OCI-LY7 (cell line): ENCODE data around the gene DMXL1.

ENCODE experiments used
- EZH2phosphoT487 ChIP-seq: fragments of 200-600 bp; sonication (generic); IDR thresholded peaks from 2 replicates; pipeline ENCODE4 v1.6.1; 2018; ENCODE audit warnings: low read depth, borderline replicate concordance, mild to moderate bottlenecking, mixed run types, antibody characterized with exemption, low read length, moderate library complexity, mixed read lengths
- TF ChIP-seq, protein P1 (sequence below): fragments of 200-600 bp; sonication (generic); conservative IDR thresholded peaks from 2 replicates; pipeline ENCODE4 v1.5.1; 2014; ENCODE audit warnings: mild to moderate bottlenecking, antibody characterized with exemption, low read length, moderate library complexity, mixed read lengths

DNA sequence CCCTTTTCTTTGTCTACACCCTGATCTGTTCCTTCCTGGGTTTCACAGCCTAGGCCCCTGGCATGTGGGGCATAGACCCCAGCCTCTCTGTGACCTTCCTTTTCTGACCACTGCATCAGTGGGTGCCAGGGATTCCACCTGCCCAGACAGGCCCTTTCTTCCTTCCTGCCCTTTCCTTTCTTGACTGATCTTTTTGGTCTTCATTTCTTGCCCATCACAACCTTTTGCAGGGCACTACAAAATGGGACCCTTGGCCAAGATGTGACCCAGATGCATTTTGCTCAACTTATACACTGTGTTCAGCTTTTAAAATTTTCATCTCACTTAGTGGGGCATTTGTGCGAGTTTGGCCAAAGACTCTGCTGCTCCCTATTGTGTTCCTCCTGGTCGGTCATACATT, 211.7 kb downstream of the DMXL1 start:
- TF ChIP-seq, protein P1, sequence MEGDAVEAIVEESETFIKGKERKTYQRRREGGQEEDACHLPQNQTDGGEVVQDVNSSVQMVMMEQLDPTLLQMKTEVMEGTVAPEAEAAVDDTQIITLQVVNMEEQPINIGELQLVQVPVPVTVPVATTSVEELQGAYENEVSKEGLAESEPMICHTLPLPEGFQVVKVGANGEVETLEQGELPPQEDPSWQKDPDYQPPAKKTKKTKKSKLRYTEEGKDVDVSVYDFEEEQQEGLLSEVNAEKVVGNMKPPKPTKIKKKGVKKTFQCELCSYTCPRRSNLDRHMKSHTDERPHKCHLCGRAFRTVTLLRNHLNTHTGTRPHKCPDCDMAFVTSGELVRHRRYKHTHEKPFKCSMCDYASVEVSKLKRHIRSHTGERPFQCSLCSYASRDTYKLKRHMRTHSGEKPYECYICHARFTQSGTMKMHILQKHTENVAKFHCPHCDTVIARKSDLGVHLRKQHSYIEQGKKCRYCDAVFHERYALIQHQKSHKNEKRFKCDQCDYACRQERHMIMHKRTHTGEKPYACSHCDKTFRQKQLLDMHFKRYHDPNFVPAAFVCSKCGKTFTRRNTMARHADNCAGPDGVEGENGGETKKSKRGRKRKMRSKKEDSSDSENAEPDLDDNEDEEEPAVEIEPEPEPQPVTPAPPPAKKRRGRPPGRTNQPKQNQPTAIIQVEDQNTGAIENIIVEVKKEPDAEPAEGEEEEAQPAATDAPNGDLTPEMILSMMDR: no peak
- no peak for TF ChIP-seq EZH2phosphoT487
